ENCODE data around the gene THSD4. TPM values are rescaled to one million over a fixed set of nuclear protein-coding genes. Genes with fewer than 3 reads are reported as not detected.

THSD4 gene
- total RNA-seq, 1 experiment from 2014 or later, result 29.3 TPM

DNA sequence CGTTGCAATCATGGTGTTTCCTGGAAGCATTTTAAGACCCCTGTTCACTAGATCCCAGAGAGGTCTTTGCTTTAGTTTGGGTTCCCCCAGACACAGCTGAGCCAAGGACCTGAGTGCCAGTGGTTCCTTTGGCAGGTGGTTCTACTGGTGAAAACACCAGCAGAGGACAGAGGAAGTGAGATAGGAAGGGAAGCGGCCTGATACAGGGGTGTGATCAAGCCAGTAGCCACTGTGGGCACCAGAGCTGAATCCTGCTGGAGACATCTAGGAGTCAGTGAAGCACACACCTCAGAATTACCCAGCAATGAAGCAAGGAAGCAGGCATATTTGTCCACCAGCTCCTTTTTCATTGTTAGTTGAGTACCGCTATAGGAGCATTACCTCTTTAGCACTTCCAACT, 451.9 kb downstream of the THSD4 start:
- intact Hi-C loops (cut with micrococcal nuclease; ENCODE audit: unreplicated experiment), result no loop called here
- no peak for DNase-seq
- BruUV-seq (replicated peaks), result no TSS peak
- no peak overlapping the region for H3K4me2 ChIP-seq
- ChIA-PET POLR2A (ENCODE audit: unreplicated experiment) (no interaction called here), CTCF (interaction anchor here (0.5 to 0.6 kb wide), 2 partner anchors 10 to 19 kb away, joined by 3 to 6 read pairs; no protein-coding TSS in a partner anchor)
- no peaks in the 10 kb centered on the region for H3K9me3 ChIP-seq (ENCODE audit: insufficient read depth, low read depth)
- 0 out of 2 replicates have a peak, but pooled peaks cover 1% of the 10 kb centered on the region for H3F3A ChIP-seq (ENCODE audit: insufficient read depth, low read depth)
- H4K20me1 ChIP-seq (ENCODE audit: insufficient read depth), result no peaks in the 10 kb centered on the region
- no peaks in the 10 kb centered on the region for H3K27me3 ChIP-seq (ENCODE audit: insufficient read depth, low read depth)
- no peak for TF ChIP-seq EZH2 (IDR thresholded peaks at IDR 0.05; ENCODE audit: low read depth)
- TF ChIP-seq, protein P1, sequence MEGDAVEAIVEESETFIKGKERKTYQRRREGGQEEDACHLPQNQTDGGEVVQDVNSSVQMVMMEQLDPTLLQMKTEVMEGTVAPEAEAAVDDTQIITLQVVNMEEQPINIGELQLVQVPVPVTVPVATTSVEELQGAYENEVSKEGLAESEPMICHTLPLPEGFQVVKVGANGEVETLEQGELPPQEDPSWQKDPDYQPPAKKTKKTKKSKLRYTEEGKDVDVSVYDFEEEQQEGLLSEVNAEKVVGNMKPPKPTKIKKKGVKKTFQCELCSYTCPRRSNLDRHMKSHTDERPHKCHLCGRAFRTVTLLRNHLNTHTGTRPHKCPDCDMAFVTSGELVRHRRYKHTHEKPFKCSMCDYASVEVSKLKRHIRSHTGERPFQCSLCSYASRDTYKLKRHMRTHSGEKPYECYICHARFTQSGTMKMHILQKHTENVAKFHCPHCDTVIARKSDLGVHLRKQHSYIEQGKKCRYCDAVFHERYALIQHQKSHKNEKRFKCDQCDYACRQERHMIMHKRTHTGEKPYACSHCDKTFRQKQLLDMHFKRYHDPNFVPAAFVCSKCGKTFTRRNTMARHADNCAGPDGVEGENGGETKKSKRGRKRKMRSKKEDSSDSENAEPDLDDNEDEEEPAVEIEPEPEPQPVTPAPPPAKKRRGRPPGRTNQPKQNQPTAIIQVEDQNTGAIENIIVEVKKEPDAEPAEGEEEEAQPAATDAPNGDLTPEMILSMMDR (conservative IDR thresholded peaks at IDR 0.05), result no peak
- no peaks in the 10 kb centered on the region for H3K79me2 ChIP-seq (ENCODE audit: low read depth)
- no peak overlapping the region for H2AFZ ChIP-seq
- no peaks in the 10 kb centered on the region for H3K36me3 ChIP-seq (ENCODE audit: low read depth)
- H3K4me3 ChIP-seq, result no peak overlapping the region
- H3K4me1 ChIP-seq (replicated peaks; ENCODE audit: insufficient read depth), result peaks cover 5% of the 10 kb centered on the region; the same call in 1 of the 2 replicates
- H3K9me2 ChIP-seq (ENCODE audit: insufficient read depth), result no peaks in the 10 kb centered on the region
- H3K27ac ChIP-seq, result no peak overlapping the region

GRCh38 chr15:71568227-71568626, 453.0 kb downstream of the THSD4 start:
- H3K4me1 ChIP-seq (replicated peaks; ENCODE audit: insufficient read depth), result peaks cover 9% of the 10 kb centered on the region; the same call in 1 of the 2 replicates
- no peaks in the 10 kb centered on the region for H3K79me2 ChIP-seq (ENCODE audit: low read depth)
- H3K27me3 ChIP-seq (ENCODE audit: insufficient read depth, low read depth), result no peaks in the 10 kb centered on the region
- no peak overlapping the region for H3K4me2 ChIP-seq
- intact Hi-C loops (cut with micrococcal nuclease; ENCODE audit: unreplicated experiment), result no loop called here
- ChIA-PET CTCF (no interaction called here), POLR2A (ENCODE audit: unreplicated experiment) (interaction anchor here (0.6 kb wide), 1 partner anchor 103 kb away, joined by 4 read pairs; no protein-coding TSS in a partner anchor)
- BruUV-seq (replicated peaks), result no TSS peak
- 0 out of 2 replicates have a peak, but pooled peaks cover 5% of the 10 kb centered on the region for H3F3A ChIP-seq (ENCODE audit: insufficient read depth, low read depth)
- no peaks in the 10 kb centered on the region for H3K9me2 ChIP-seq (ENCODE audit: insufficient read depth)
- no peaks in the 10 kb centered on the region for H3K36me3 ChIP-seq (ENCODE audit: low read depth)
- TF ChIP-seq EZH2 (IDR thresholded peaks at IDR 0.05; ENCODE audit: low read depth), result no peak
- TF ChIP-seq, protein P1 (conservative IDR thresholded peaks at IDR 0.05), result no peak
- no peak overlapping the region for H3K27ac ChIP-seq
- H3K4me3 ChIP-seq, result no peak overlapping the region
- H3K9me3 ChIP-seq (ENCODE audit: insufficient read depth, low read depth), result no peaks in the 10 kb centered on the region
- DNase-seq, result no peak
- no peaks in the 10 kb centered on the region for H4K20me1 ChIP-seq (ENCODE audit: insufficient read depth)
- H2AFZ ChIP-seq, result no peak overlapping the region

GRCh38 chr15:71570736-71571135, 455.5 kb downstream of the THSD4 start:
- Histone ChIP-seq H3K27ac (no peak overlapping the region), H3K4me1 (replicated peaks; ENCODE audit: insufficient read depth) (peaks cover 9% of the 10 kb centered on the region; the same call in 1 of the 2 replicates), H3K4me2 (no peak overlapping the region), H3K79me2 (ENCODE audit: low read depth) (no peaks in the 10 kb centered on the region), H2AFZ (no peak overlapping the region), H3K4me3 (no peak overlapping the region), H3K27me3 (ENCODE audit: insufficient read depth, low read depth) (no peaks in the 10 kb centered on the region), H3K9me2 (ENCODE audit: insufficient read depth) (no peaks in the 10 kb centered on the region), H4K20me1 (ENCODE audit: insufficient read depth) (no peaks in the 10 kb centered on the region), H3F3A (ENCODE audit: insufficient read depth, low read depth) (peaks cover 5% of the 10 kb centered on the region; the same call in 1 of the 2 replicates), H3K36me3 (ENCODE audit: low read depth) (no peaks in the 10 kb centered on the region), H3K9me3 (ENCODE audit: insufficient read depth, low read depth) (no peaks in the 10 kb centered on the region)
- intact Hi-C loops (cut with micrococcal nuclease; ENCODE audit: unreplicated experiment), result no loop called here
- no peak for DNase-seq
- no peak for TF ChIP-seq EZH2 (IDR thresholded peaks at IDR 0.05; ENCODE audit: low read depth)
- TF ChIP-seq, protein P1 (conservative IDR thresholded peaks at IDR 0.05), result no peak
- BruUV-seq (replicated peaks), result no TSS peak
- POLR2A ChIA-PET (ENCODE audit: unreplicated experiment), result no interaction called here
- CTCF ChIA-PET, result no interaction called here
